KMS-11 (cell line): ENCODE data around the gene TOMM22.

Experiments
- H2AFZ ChIP-seq: fragments of 200-600 bp; sonication (generic); 2 replicates; pipeline ENCODE4 v1.6.1; 2016; ENCODE audit warnings: antibody characterized with exemption, mixed run types, low read depth
- H3K27ac ChIP-seq: fragments of 200-600 bp; sonication (generic); 2 replicates; pipeline ENCODE4 v1.6.1; 2016; ENCODE audit warnings: mild to moderate bottlenecking, mixed run types
- H3K27me3 ChIP-seq: fragments of 200-600 bp; sonication (generic); 2 replicates; pipeline ENCODE4 v1.6.1; 2017; ENCODE audit warnings: mild to moderate bottlenecking, low read depth, mixed run types, moderate library complexity; ENCODE audit not compliant: insufficient read depth
- H3K36me3 ChIP-seq: fragments of 200-600 bp; sonication (generic); 2 replicates; pipeline ENCODE4 v1.6.1; 2017; ENCODE audit warnings: mild to moderate bottlenecking, mixed run types; ENCODE audit not compliant: insufficient read depth
- H3K4me1 ChIP-seq: fragments of 200-600 bp; sonication (generic); 2 replicates; pipeline ENCODE4 v1.6.1; 2016; ENCODE audit warnings: mild to moderate bottlenecking, low read depth, mixed run types; ENCODE audit not compliant: poor library complexity, severe bottlenecking
- H3K4me2 ChIP-seq: fragments of 200-600 bp; sonication (generic); 2 replicates; pipeline ENCODE4 v1.7.0; 2016; ENCODE audit warnings: mild to moderate bottlenecking, mixed run types
- H3K4me3 ChIP-seq: fragments of 200-600 bp; sonication (generic); IDR thresholded peaks from 2 replicates; pipeline ENCODE4 v1.6.1; 2017; ENCODE audit warnings: low read depth, low read length, mixed read lengths; ENCODE audit not compliant: insufficient read depth
- H3K79me2 ChIP-seq: fragments of 200-600 bp; sonication (generic); 2 replicates; pipeline ENCODE4 v1.6.1; 2016; ENCODE audit warnings: low read depth, mixed run types; ENCODE audit not compliant: insufficient read depth
- H3K9ac ChIP-seq: fragments of 200-600 bp; sonication (generic); 2 replicates; pipeline ENCODE4 v1.6.1; 2016; ENCODE audit warnings: mild to moderate bottlenecking, mixed run types
- H4K20me1 ChIP-seq: fragments of 200-600 bp; sonication (generic); 2 replicates; pipeline ENCODE4 v1.6.1; 2016; ENCODE audit warnings: mild to moderate bottlenecking, mixed run types; ENCODE audit not compliant: insufficient read depth
- TF ChIP-seq, protein P1 (sequence below): fragments of 200-600 bp; sonication (generic); conservative IDR thresholded peaks from 2 replicates; pipeline ENCODE4 v1.6.1; 2017; ENCODE audit warnings: low read depth, mild to moderate bottlenecking, antibody characterized with exemption, low read length, moderate library complexity, mixed read lengths

Gene TOMM22

DNA sequence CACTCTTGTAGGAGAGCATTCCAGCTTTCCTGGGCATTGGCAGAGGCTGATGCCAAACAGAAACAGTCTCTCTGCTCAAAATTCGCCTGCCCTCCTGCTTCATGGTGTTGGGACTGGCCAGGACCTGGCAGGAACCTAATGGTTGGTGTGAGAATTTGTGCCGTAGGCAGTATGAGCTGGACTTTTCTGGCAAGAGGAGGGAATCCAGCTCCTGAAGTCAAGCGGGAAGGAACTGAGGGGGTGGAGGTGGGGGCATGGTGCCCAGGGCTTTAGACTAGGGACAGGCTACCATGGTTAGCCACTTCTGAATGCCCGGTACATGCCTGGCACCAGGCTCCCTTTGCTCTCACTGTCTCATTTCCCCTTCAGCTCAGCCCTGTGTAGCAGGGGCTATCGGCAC, 6.9 kb upstream of the TOMM22 start:
- Histone ChIP-seq H3K4me3 (no peak overlapping the region), H3K36me3 (no peaks in the 10 kb centered on the region), H3K4me2 (no peak overlapping the region), H2AFZ (no peak overlapping the region), H3K9ac (no peak overlapping the region), H3K79me2 (no peaks in the 10 kb centered on the region), H3K4me1 (no peaks in the 10 kb centered on the region), H3K27me3 (no peaks in the 10 kb centered on the region), H3K27ac (no peak overlapping the region), H4K20me1 (no peaks in the 10 kb centered on the region)
- TF ChIP-seq, protein P1, sequence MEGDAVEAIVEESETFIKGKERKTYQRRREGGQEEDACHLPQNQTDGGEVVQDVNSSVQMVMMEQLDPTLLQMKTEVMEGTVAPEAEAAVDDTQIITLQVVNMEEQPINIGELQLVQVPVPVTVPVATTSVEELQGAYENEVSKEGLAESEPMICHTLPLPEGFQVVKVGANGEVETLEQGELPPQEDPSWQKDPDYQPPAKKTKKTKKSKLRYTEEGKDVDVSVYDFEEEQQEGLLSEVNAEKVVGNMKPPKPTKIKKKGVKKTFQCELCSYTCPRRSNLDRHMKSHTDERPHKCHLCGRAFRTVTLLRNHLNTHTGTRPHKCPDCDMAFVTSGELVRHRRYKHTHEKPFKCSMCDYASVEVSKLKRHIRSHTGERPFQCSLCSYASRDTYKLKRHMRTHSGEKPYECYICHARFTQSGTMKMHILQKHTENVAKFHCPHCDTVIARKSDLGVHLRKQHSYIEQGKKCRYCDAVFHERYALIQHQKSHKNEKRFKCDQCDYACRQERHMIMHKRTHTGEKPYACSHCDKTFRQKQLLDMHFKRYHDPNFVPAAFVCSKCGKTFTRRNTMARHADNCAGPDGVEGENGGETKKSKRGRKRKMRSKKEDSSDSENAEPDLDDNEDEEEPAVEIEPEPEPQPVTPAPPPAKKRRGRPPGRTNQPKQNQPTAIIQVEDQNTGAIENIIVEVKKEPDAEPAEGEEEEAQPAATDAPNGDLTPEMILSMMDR, result no peak

DNA sequence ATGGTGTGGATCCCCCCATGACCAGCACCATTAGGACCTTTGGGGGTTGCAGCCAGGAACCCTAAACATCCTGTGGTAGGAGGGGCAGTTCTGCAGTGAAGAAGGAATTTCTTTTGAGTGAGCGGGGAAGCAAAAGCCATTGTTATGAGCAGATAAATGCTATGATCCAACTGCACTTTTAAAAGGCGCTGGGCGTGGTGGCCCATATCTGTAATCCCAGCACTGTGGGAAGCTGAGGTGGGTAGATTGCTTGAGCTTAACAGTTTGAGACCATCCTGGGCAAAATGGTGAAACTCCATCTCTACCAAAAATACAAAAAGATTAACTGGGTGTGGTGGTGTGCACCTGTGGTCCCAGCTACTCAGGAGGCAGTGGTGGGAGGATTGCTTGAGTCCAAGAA, 5.9 kb upstream of the TOMM22 start:
- TF ChIP-seq, protein P1, result no peak
- Histone ChIP-seq H2AFZ (no peak overlapping the region), H3K27me3 (no peaks in the 10 kb centered on the region), H3K4me2 (no peak overlapping the region), H4K20me1 (no peaks in the 10 kb centered on the region), H3K4me3 (no peak overlapping the region), H3K4me1 (no peaks in the 10 kb centered on the region), H3K9ac (no peak overlapping the region), H3K36me3 (no peaks in the 10 kb centered on the region), H3K27ac (no peak overlapping the region), H3K79me2 (no peaks in the 10 kb centered on the region)

DNA sequence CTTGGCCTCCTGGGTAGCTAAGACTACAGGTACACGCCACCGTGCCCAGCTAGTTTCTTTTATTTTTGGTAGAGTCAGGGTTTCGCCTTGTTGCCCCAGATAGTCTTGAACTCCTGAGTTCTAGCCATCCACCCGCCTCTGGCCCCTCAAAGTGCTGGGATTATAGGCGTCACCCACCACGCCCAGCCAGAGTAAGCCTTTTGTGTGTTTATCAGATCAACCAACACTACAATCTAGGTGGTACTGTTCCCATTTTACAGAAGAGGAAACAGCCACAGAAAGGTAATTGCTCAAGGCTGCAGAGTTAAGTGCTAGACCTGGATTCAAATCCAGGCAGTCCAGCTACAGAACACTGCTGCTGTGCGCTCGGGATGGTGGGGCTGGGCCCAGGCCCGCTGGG, 3.1 kb downstream of the TOMM22 start:
- H2AFZ ChIP-seq, result no peak overlapping the region
- H3K79me2 ChIP-seq, result peaks cover 9% of the 10 kb centered on the region
- no peak overlapping the region for H3K4me2 ChIP-seq
- H3K36me3 ChIP-seq, result peaks cover 4% of the 10 kb centered on the region; the same call in 1 of the 2 replicates
- no peak overlapping the region for H3K27ac ChIP-seq
- H3K4me3 ChIP-seq, result no peak overlapping the region
- no peaks in the 10 kb centered on the region for H4K20me1 ChIP-seq
- H3K4me1 ChIP-seq, result peaks cover 4% of the 10 kb centered on the region
- TF ChIP-seq, protein P1, result no peak
- H3K9ac ChIP-seq, result no peak overlapping the region
- no peaks in the 10 kb centered on the region for H3K27me3 ChIP-seq

DNA sequence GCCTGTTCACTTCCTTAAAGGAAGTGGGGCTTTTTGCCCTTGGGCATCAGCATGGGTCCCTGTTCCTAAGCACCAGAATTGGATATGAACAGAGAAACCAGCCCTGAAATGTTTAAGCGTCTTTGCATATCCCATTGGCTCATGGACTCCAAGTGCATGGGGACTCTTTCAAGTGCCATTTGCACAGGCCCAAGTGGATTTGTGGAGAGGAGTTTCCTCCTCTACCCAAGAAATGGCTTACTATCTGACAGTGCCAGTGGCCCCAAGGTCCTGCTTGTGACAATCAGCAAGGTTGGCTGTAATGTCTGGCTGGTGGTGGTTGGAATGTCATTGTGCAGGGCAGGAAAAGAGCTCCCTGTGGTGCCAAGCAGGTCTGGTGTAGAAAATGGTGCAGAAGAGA, 4.0 kb downstream of the TOMM22 start:
- TF ChIP-seq, protein P1, result no peak
- H3K4me2 ChIP-seq, result no peak overlapping the region
- no peak overlapping the region for H3K4me3 ChIP-seq
- peaks cover 9% of the 10 kb centered on the region for H3K79me2 ChIP-seq
- peaks cover 4% of the 10 kb centered on the region for H3K4me1 ChIP-seq
- H3K9ac ChIP-seq, result no peak overlapping the region
- H2AFZ ChIP-seq, result no peak overlapping the region
- H3K27ac ChIP-seq, result no peak overlapping the region
- no peaks in the 10 kb centered on the region for H3K27me3 ChIP-seq
- H3K36me3 ChIP-seq, result peaks cover 4% of the 10 kb centered on the region; the same call in 1 of the 2 replicates
- H4K20me1 ChIP-seq, result no peaks in the 10 kb centered on the region
